Gastrocnemius medialis (tissue), 4 donors: ENCODE data around the gene SPATA24.

Experiments used
- CTCF ChIP-seq, 5 experiments: fragments of 450-650 bp in 3 of 5; fragments of 200-600 bp in 2 of 5; sonication (generic) in 2 of 5; IDR thresholded peaks in 4 of 5; conservative IDR thresholded peaks in 1 of 5; 1 replicate in 4 of 5; 2 replicates in 1 of 5; pipeline ENCODE4 v1.5.1; 2016 to 2019; ENCODE audit warnings: antibody characterized with exemption in 5 of 5, mild to moderate bottlenecking in 3 of 5, moderate library complexity in 3 of 5
- POLR2A ChIP-seq, 2 donors: fragments of 450-650 bp; IDR thresholded peaks; one replicate each; pipeline ENCODE4 v1.6.1; 2017; ENCODE audit warnings: antibody characterized with exemption in 2 of 2, mild to moderate bottlenecking in 2 of 2, moderate library complexity in 2 of 2

- no peak for TF ChIP-seq POLR2A (IDR thresholded peaks at IDR 0.05)
- TF ChIP-seq CTCF (IDR thresholded peaks at IDR 0.05 in 4 of 5, conservative IDR thresholded peaks at IDR 0.05 in 1 of 5), result no peak
Measured at GRCh38 chr5:139396691-139397090, 7.2 kb downstream of the SPATA24 start.
